NCI-H2081 (cell line): ENCODE results near the gene CDKN1A.
"Not testable (repeated sequence)": the region's sequence is repeated elsewhere in the genome, so short reads cannot be mapped to it uniquely, and the experiment has no call there.

Experiments used
- DNase-seq, 2 experiments: peaks; one replicate each; lab custom pipeline; 2025; lab: John Stamatoyannopoulos, UW

Gene CDKN1A

DNA sequence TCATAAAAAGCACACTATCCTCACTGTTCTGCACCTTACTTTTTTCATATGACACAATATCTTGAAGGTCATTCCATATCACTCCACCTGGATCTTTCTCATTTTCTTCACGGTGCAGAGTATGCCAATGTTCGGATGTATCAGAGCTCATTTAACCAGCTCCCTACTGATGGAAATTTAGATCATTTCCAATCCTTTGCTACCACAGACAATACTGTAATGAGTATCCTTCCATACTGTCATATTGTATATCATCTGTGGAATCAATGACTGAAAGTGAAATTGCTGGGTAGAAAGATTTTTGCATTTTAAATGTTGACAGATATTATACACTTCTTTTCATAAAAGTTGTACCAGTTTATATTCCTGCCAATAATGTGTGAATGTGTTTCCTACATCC lies 16.9 kb downstream of the CDKN1A start:
- no peak for DNase-seq

DNA sequence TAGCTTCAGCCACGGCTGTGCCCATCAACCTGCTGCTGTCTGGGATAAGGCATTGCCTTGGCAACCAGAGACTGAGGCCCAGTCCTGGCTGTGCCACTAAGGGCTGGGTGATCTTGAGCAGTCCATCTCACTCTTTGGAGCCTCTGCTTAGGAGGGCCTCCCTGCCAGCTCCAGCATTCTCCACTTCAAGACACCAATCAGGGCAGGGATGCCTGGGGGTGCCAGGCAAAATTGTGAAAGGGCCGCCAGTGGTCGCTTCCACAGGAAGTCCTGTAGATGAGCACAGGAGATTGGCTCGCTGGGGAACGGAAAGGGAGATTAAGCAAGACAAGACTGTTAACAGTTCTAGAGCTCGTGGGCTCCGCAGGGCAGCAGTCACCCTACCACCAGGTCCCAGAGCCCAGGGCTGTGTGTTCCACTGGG lies 19.0 kb downstream of the CDKN1A start, which contains the start of gene RAB44:
Gene RAB44, plus strand, starts transcription at position 346 of the 423 bp plus-strand sequence. CDS start 6,410 bp downstream, outside the sequence.
- no peak for DNase-seq

DNA sequence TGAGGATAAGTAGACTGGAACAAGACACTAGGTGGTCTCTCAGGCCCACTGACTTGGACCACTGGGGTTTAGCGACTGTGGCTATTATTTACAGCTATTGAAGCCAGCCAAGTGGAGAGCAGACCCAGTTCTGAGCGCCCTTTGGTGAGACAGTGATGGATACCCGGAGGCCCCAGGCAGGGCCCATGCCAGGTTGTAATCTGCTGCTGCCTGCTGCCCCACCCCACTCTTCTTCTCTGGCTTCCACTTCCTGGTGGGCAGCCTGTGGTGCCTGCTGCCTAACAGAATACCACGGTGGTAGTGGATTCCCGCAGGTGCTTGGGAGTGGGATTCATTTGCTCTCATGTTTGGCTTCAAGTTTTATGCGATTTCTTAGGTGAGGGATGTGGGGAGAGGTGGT lies 19.7 kb downstream of the CDKN1A start:
- DNase-seq = no peak

DNA sequence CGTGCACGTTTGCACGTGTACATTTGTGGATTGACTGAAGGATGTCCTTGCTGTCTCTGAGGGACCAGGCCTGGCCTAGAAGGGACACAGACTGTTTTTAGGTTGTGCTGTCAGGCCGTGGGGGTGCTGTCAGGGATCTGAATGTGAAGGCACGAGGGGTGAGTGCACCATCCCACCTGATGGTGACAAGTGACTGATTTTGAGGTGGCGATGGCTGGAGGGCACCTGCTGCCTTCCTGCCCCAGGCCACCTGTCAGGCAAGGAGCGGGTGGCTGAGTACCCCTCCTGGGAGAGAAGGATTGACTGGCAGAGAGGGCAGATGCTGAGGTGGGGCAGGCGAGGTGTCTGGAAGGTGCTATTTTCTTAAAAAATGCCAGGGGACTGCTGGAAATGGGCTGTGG lies 20.4 kb downstream of the CDKN1A start:
- DNase-seq = no peak

DNA sequence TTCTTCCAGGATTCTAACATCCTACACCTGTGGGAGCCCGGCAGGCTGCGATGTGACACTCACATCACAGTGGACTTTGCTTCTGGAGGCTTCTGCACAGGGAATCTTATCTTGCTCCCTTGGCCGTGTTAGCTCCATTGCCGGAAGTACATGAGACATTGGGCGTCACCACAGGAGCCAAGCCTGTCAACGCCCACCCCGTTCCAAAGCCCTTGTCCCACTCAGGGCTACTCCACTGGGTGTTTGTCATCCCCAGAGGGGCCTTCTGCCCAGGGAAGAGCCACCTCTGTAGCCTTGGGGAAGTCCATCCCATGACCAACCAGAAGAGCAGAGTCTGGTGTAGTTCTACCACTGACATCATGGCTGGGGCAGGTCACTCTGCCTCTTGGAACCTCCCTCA lies 20.8 kb downstream of the CDKN1A start:
- DNase-seq = no peak

DNA sequence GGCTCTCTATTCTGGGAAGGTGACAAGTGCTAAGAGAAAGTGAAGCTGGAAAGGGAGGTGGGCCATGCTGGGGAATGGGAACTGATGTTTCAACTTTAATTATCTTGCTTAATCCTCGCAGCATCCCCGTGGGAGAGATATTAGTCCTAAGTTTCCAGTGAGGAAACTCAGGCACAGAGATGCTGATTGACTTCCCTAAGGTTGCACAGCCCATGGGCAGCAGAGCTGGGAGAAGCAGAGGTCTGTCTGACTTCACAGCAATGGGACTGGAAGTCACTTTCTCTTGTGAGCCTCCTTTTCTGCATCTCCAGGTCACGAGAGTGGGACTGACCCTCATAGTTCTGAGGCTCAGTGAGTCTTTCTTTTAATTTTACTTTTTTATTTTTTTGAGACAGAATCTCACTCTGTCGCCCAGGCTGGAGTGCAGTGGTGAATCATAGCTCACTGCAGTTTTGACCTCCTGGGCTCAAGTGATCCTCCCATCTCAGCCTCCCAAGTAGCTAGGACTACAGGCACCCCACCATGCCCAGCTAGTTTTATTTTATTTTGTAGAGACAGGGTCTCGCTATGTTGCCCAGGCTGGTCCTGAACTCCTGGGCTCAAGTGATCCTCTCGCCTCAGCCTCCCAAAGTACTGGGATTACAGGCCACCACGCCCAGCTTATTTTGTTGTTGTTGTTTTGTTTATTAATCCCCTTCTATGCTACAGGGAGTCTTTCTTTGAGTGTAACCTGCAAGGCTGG lies 21.7 kb downstream of the CDKN1A start:
- DNase-seq = no peak

DNA sequence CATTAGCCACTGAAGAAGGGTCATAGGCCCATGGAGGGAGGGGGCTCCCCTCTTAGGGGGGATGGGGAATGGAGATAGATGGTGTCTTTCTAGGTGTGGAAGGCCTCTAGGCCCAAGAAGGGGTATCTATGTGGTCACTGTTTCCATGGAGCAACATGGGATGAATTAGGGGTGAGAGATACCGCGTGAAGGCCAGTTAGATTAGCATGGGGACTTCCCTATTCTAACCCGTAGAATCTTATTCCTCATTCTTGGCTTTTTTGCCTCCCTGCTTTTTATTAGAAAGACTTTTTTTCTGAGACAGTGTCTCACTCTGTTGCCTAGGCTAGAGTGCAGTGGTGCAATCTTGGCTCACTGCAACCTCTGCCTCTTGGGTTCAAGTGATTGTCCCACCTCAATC lies 22.3 kb downstream of the CDKN1A start:
- no peak for DNase-seq

DNA sequence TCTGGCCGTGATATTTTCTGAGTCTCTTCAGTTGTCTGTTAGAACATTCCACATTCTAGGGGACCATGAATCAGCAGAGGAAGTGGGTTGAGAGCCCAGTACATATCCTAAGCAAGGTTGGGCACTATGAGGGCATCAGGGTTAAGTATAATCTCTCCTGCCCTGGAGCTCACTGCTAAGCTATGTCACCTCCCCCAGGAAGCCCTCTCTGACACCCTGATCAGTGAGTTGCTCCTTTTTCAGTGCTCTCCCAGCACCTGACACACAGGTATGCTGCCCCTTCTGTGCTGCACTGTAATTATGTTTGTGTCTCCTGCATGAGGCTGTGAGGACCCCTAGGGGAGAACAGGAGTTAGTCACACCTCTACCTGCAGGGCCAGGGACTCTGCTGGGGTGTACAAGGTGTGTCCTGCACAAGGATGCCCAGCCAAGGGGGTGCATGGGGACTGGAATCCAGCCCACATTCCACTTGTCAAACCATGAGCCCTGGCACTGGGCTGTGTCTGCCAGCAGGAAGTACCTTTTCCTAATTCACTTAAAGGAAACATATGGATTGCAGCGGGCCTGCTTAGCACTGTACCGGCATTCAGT lies 23.0 kb downstream of the CDKN1A start:
- DNase-seq = no peak

DNA sequence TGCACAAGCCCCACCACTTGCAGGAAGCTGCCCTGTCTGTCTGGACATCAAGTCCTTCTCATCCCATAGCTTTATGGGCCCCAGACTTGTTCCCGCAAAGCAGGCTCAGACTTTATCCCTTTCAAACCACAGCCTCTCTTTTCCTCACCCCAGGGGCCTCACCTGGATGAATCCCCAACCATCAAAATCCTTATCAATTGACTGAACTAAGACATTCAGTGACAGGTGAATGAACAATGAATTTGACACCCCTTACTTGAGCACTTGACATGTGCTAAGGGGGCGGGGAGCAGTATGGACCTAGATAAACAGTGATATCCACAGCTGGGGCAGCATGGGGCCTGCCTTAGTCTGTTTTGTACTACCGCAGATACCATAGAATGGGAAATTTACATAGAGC lies 24.1 kb downstream of the CDKN1A start:
- no peak for DNase-seq

DNA sequence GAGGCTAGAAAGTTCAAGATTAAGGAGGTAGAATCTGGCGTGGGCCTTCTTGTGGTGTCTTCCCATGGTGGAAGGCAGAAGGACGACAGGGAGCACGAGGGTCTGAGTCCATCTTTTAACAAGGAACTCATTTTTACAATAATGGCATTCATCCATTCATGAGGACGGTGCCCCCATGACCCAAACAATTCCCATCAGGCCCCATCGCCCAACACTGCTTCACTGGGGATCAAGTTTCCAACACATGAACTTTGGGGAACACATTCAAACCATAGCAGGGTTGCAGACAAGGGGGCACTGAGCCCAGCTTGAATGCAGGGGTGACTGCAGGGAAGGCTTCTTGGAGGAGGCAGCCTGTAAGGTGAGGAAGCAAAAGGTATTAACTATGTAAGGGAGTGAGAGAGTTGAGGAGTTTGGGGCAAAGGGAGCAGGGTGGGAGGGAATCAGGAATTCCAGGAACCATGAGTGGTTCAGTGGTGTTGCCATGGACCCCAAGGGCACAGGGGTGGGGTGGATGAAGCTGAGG lies 24.6 kb downstream of the CDKN1A start:
- no peak for DNase-seq

DNA sequence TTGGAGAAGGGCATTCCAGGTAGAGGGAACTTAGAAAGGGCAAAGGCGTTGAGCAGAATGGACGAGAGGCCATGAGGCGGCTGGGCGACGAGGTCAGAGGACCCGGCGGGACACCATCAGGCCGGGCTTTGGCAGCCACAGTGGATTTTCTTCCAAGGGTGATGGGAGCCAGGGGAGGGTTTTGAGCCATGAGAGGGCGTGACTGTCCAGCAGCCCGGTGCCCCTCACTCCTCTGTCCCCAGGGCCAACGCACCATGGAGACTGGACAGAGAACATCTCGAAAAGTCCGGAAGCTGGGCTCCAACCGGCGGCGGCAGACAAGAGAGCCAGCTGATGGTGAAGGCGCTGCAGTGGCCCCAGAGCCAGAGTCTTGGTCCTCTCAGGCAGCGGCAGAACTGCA lies 25.5 kb downstream of the CDKN1A start:
- no peak for DNase-seq

DNA sequence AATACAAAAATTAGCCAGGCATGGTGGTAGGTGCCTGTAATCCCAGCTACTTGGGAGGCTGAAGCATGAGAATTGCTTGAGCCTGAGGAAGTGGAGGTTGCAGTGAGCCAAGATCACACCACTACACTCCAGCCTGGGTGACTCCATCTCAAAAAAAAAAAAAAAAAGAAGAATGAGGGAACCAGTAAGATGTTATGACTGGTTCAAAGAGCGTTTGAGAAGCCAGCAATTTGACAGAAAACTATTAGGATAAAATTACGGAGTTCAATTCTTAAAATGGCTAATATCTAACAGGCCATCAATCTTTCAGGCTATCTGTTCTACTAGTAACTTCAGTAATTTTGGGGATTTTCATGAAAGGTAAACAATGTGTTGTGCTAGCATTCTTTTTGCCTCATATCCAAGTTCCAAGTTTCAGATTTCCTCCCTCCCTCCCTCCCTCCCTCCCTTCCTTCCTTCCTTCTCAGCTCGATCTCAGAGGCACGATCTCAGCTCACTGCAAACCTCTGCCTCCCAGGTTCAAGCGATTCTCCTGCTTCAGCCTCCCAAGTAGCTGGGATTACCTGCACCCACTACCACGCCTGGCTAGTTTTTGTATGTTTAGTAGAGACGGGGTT lies 26.6 kb downstream of the CDKN1A start:
- DNase-seq = not testable (repeated sequence)

DNA sequence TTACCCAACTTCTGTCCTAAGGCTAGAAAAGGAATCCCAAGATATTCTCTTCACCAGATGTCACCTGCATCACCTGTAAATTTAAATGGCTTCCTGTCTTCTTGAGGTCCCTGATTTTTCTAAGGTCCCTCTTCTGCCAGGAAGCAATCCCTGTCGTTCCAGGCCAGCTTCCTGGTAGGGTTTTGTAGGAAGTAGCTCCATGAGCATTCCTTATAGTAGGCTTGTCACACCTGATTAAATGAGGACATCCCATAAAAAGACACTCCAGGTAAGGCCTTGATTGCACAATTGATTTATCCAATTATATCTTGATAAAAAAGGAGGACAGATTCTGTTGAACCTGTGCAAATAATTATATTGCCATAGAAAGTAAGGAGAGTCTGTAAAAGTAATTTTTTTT lies 27.8 kb downstream of the CDKN1A start:
- DNase-seq = no peak

DNA sequence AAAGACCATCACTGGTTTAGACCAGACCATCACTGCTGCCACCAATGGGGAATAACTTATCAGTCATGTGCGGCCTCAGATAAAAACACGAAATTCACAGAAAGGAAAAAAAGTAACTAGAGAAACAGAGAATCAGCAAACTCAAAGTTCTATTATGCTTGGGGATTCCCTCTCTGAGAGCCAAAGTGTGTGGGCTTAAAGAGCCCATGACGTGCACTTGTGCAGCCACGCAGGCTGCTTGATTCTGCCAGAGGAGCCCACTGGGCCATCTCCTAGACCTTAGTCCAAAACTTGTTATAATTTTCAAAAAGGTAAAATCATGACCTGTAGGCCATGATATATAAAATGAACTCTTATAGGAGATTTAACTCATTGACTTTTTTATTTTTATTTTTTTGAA lies 34.3 kb downstream of the CDKN1A start:
- DNase-seq = no peak

DNA sequence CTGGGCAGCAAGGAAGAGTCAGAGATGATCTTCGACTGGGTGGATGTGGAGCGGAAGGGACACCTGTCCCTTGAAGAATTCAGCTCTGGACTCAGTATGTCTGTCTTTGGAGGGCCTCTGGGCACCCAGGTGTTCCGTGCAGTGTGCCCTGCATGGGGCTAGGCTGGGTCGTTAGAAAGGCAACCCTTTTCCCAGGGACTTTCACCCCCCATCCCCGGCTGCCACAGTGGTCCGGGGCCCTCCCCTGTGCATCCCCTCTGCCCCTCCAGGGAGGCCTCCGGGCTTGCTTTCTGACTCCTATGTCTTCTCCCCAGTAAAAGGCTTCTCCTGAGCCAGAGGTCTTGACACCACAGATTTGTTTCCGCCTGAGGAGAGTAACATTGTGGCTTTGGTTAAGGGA lies 35.3 kb downstream of the CDKN1A start:
- no peak for DNase-seq

DNA sequence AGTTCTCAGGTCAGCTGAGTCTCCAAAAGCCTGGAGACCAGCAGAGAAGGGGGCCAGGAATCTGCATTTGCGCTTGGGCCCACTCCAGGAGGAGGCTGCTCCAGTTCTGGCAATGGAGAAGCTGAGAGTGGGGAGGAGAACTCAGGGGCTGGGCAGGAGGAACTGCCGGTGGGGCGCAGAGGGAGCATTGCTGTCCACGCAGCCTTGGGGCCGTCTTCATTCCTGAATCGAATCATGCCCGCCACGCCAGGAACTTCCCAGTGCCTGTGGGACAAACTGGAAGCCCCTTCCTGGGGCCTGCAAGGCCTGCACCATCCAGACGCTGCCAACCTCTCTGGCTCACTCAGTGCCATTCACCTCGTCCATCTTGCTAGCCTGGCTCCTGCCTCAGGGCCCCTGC lies 36.0 kb downstream of the CDKN1A start:
- no peak for DNase-seq

DNA sequence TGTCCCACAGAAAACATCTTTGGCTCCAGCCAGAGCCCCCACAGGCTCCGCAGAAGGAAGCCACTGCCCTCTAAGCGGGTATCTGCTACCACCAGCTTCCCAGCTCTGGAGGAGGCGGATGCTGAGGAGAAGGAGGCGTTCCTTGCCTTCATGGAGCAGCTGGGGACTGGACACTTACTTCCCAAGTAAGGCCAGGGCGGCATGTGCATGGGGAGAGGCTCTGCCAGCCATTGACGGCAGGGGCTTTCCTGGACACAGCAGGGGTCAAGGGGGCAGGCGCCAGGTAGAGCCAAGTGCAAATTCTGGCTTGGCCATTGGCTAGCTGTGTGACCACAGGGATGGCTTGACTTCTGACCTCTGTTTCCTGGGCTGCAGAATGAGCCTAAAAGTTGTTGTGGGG lies 37.0 kb downstream of the CDKN1A start:
- no peak for DNase-seq

DNA sequence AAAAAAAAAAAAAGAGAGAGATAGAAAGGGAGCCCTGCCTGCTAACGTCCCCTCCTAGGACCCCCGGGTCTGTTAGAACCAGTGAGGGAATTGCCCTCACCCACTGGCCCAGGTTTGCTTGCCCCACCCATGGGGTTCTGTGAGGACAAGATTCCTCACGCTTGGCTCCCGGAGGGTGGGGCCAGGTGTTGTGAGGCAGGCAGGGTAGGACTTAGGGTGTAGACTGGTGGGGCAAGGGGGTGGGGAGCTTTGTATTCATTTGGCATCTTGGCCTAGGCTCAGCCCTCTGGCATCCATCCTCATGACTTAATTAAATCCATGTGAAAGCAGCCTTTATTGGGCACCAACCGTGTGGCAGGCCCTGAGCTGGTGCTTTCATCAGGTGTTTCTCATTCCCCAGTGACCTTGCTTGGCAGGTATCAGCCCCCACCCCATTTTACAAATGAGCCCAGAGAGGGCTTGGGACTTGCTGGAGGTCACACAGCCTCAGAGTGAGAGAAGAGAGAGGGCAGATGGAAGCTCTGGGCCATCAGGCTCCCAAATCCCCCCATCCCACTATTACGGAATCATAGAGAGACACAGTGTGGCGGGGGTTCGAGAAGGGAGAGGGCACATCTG lies 38.1 kb downstream of the CDKN1A start:
- no peak for DNase-seq

DNA sequence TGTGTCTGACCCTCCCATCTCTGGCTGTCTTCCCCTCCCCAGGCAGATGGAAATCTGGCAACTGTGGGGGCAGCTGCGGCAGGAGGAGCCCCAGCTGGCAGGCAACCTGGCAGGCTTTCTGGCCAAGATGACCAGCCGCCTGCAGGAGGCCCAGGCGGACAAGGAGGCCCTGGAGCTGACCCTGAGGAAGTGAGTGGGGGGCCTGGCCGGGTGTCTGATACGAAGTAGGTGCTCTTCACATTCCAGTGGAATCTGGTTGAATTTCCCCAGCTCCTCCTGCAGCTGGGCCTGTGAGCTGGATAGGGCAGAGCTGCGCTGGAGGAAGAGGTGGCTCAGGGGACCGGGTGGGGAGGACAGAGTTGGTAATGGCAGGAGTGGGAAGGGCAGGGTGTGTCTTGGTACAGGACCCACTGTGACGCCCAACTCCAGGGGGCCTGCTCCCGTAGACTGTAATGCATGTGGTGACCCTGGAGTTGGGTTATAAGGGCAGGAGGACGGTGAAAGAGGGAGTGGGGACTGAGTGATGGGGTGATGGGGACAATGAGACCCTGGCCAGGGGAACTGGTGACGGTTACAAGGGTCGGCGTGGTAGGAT lies 38.8 kb downstream of the CDKN1A start:
- DNase-seq = no peak

DNA sequence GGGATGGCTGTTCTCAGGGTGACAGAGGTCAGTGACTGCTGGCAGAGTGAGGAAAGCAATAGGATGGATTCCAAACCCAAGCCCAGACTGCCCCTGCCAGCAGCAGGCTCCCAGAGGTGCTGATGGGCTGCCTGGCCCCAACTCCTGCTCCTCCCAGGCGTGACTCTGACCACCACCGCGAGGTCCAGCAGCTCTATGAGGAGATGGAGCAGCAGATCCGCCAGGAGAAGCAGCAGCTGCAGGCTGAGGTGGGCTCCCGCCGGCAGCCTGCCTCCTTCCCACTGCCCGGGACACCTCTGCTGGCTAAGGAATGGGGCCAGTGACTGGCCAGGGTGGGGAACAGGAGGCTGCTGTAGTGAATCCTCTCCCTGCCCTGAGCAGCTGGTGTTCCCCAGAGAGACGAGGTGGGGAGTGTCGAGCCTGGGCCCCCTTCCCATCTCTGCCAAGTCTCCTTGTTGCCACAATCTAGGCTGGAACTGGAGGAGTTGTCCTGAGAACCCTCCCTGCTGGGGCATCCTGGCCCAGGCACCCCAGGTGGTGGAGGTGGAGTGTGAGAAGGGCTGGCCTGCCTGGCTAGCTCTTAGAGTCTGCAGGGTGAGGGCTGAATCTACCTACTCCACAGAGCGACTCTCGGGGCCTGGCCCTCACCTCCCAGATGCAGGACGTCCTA lies 39.5 kb downstream of the CDKN1A start:
- DNase-seq = no peak

DNA sequence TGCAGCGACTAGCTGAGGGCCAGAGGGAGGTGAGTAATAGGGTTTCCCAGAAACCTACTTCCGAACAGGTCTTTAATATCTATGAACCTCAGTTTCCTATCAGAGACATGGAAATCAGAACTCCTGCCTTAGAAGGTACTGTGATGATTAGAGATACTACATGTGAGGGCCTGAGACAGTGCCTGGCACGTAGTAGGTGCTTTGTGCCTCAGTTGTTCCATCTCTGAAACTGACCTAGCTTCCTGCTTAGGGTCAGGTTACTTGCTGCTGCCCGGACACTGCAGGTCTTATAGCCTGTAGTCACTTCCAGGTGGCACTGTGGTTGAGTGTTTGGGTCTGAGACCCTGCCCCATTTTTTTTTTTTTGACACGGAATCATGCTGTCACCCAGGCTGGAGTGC lies 40.0 kb downstream of the CDKN1A start:
- no peak for DNase-seq

DNA sequence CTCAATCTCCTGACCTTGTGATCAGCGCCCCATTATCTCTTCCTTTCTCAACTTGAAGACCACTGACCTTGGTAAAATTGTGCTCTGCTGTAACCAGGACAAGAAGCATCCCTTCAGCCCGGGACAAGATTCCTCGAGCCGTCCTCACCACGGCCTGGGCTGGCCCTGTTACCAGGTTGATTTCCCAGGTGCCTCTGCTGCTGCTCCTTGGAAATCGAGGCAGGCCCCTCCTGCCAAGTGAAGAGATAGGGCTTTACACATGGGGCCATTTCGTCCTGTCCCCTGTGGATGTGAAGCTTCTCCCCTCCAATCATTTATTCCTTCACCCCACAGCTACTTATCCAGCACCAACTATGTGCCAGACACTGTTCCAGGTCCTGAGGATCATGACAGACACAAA lies 40.6 kb downstream of the CDKN1A start:
- no peak for DNase-seq
